Ascending aorta (tissue), 2 donors: Measurements from ENCODE around the gene SVOP. TPM values are rescaled to one million over a fixed set of nuclear protein-coding genes. Genes with fewer than 3 reads are reported as not detected.

Source experiments
- DNase-seq, 2 donors: peaks; one replicate each; pipeline ENCODE4 v3.0.0-alpha.2; 2019; ENCODE audit warnings: low spot score in 2 of 2
- H3K27ac ChIP-seq, 2 donors: fragments of 200-600 bp; sonication (generic); one replicate each; pipeline ENCODE4 v1.5.1; 2016 to 2017; ENCODE audit warnings: mild to moderate bottlenecking in 1 of 2
- H3K27me3 ChIP-seq: fragments of 200-600 bp; sonication (generic); one replicate; pipeline ENCODE4 v1.5.1; 2017
- H3K36me3 ChIP-seq, 2 donors: fragments of 200-600 bp; sonication (generic); one replicate each; pipeline ENCODE4 v1.5.1; 2016
- H3K4me1 ChIP-seq, 2 donors: fragments of 200-600 bp; sonication (generic); one replicate each; pipeline ENCODE4 v1.5.1; 2016 to 2017; ENCODE audit warnings: mild to moderate bottlenecking in 1 of 2
- H3K4me3 ChIP-seq, 2 donors: fragments of 200-600 bp; sonication (generic); one replicate each; pipeline ENCODE4 v1.5.1; 2016 to 2017; ENCODE audit warnings: mild to moderate bottlenecking in 1 of 2
- H3K9me3 ChIP-seq, 2 donors: fragments of 200-600 bp; sonication (generic); one replicate each; pipeline ENCODE4 v1.5.1; 2016
- CTCF ChIP-seq, 3 experiments: fragments of 200-600 bp in 2 of 3; fragments of 450-650 bp in 1 of 3; sonication (generic) in 2 of 3; IDR thresholded peaks; one replicate each; pipeline ENCODE4 v1.5.1; 2016 to 2019; ENCODE audit warnings: antibody characterized with exemption in 3 of 3, mild to moderate bottlenecking in 1 of 3, moderate library complexity in 1 of 3
- intact Hi-C: fragments of 100-400 bp; cut with DNase I; formaldehyde crosslinking; loops from one replicate; pipeline ENCODE4 v1.15.1; 2023
- total RNA-seq: library from RNA; depleted of rRNA; stranded (reverse); fragments of >200 nt; gene quantifications from one replicate; pipeline ENCODE4 v1.1.0, GENCODE V29; 2016

The SVOP gene
- total RNA-seq, 1 donor from 2014 or later = not detected

- no peak for DNase-seq
- no peaks in the 10 kb centered on the region for H3K4me1 ChIP-seq
- no peaks in the 10 kb centered on the region for H3K36me3 ChIP-seq
- H3K27ac ChIP-seq = no peak overlapping the region
- H3K27me3 ChIP-seq = no peaks in the 10 kb centered on the region
- no peak for TF ChIP-seq CTCF (IDR thresholded peaks at IDR 0.05)
- H3K4me3 ChIP-seq = no peak overlapping the region
- intact Hi-C loops = no loop called here
- H3K9me3 ChIP-seq = no peaks in the 10 kb centered on the region
Measured at GRCh38 chr12:108977360-108977759, 43.5 kb downstream of the SVOP start.

GRCh38 chr12:108975024-108975593 lies 45.8 kb downstream of the SVOP start:
- H3K27ac ChIP-seq = no peak overlapping the region
- no peak for TF ChIP-seq CTCF (IDR thresholded peaks at IDR 0.05)
- H3K36me3 ChIP-seq = no peaks in the 10 kb centered on the region
- intact Hi-C loops = no loop called here
- DNase-seq = no peak
- H3K27me3 ChIP-seq = no peaks in the 10 kb centered on the region
- H3K4me1 ChIP-seq = no peaks in the 10 kb centered on the region
- H3K4me3 ChIP-seq = no peak overlapping the region
- H3K9me3 ChIP-seq = no peaks in the 10 kb centered on the region

- H3K4me3 ChIP-seq = no peak overlapping the region
- no peaks in the 10 kb centered on the region for H3K4me1 ChIP-seq
- H3K36me3 ChIP-seq = no peaks in the 10 kb centered on the region
- H3K27ac ChIP-seq = no peak overlapping the region
- TF ChIP-seq CTCF (IDR thresholded peaks at IDR 0.05) = no peak
- H3K9me3 ChIP-seq = no peaks in the 10 kb centered on the region
- no peak for DNase-seq
- intact Hi-C loops = no loop called here
- no peaks in the 10 kb centered on the region for H3K27me3 ChIP-seq
Measured at GRCh38 chr12:108973629-108974152, 47.2 kb downstream of the SVOP start.

- no peaks in the 10 kb centered on the region for H3K36me3 ChIP-seq
- H3K4me1 ChIP-seq = no peaks in the 10 kb centered on the region
- H3K27me3 ChIP-seq = no peaks in the 10 kb centered on the region
- H3K9me3 ChIP-seq = no peaks in the 10 kb centered on the region
- intact Hi-C loops = no loop called here
- no peak overlapping the region for H3K4me3 ChIP-seq
- TF ChIP-seq CTCF (IDR thresholded peaks at IDR 0.05) = no peak
- no peak overlapping the region for H3K27ac ChIP-seq
- DNase-seq = no peak
Measured at GRCh38 chr12:108972358-108972757, 48.5 kb downstream of the SVOP start.

- H3K27ac ChIP-seq = no peak overlapping the region
- intact Hi-C loops = no loop called here
- no peak for DNase-seq
Measured at GRCh38 chr12:108969622-108970021, 51.2 kb downstream of the SVOP start.

More at GRCh38 chr12:108969622-108970021, 51.2 kb downstream of the SVOP start:
- Histone ChIP-seq H3K4me3 (no peak overlapping the region), H3K9me3 (no peaks in the 10 kb centered on the region), H3K27me3 (no peaks in the 10 kb centered on the region), H3K4me1 (no peaks in the 10 kb centered on the region), H3K36me3 (no peaks in the 10 kb centered on the region)
- no peak for TF ChIP-seq CTCF (IDR thresholded peaks at IDR 0.05)
